HG03571 (cell line): ENCODE data around the gene SOX6.

Source experiments
- ATAC-seq: cut with Tn5 transposase; IDR thresholded peaks from one replicate; pipeline ENCODE4 v1.9.1; 2021; ENCODE audit not compliant: unreplicated experiment

SOX6 gene

GRCh38 chr11:16278979-16279378 lies 77.4 kb downstream of the SOX6 start:
- ATAC-seq: no peak

- ATAC-seq: no peak
Measured at GRCh38 chr11:16278273-16278672, 78.1 kb downstream of the SOX6 start.

GRCh38 chr11:16276251-16276650 lies 80.1 kb downstream of the SOX6 start:
- ATAC-seq: no peak

- no peak for ATAC-seq
Measured at GRCh38 chr11:16271258-16271657, 85.1 kb downstream of the SOX6 start.

GRCh38 chr11:16266021-16266420 lies 90.3 kb downstream of the SOX6 start:
- ATAC-seq: no peak

GRCh38 chr11:16265022-16265421 lies 91.3 kb downstream of the SOX6 start:
- ATAC-seq: no peak

GRCh38 chr11:16262645-16262955 lies 93.7 kb downstream of the SOX6 start:
- peak; percentile 10 for ATAC-seq

GRCh38 chr11:16261836-16262644 lies 94.3 kb downstream of the SOX6 start:
- ATAC-seq: peak; percentile 97

GRCh38 chr11:16252373-16252772 lies 104.0 kb downstream of the SOX6 start:
- no peak for ATAC-seq

- no peak for ATAC-seq
Measured at GRCh38 chr11:16248248-16248647, 108.1 kb downstream of the SOX6 start.

GRCh38 chr11:16242806-16243205 lies 113.5 kb downstream of the SOX6 start:
- ATAC-seq: peak; percentile 85

- no peak for ATAC-seq
Measured at GRCh38 chr11:16240687-16241086, 115.7 kb downstream of the SOX6 start.

GRCh38 chr11:16239141-16240105 lies 116.9 kb downstream of the SOX6 start:
- no peak for ATAC-seq

GRCh38 chr11:16226245-16226644 lies 130.1 kb downstream of the SOX6 start:
- ATAC-seq: no peak

GRCh38 chr11:16225623-16226022 lies 130.7 kb downstream of the SOX6 start:
- ATAC-seq: no peak

GRCh38 chr11:16223558-16223957 lies 132.8 kb downstream of the SOX6 start:
- no peak for ATAC-seq

GRCh38 chr11:16217631-16218030 lies 138.7 kb downstream of the SOX6 start:
- ATAC-seq: no peak

GRCh38 chr11:16216831-16217230 lies 139.5 kb downstream of the SOX6 start:
- ATAC-seq: no peak

- no peak for ATAC-seq
Measured at GRCh38 chr11:16215352-16215751, 141.0 kb downstream of the SOX6 start.

- no peak for ATAC-seq
Measured at GRCh38 chr11:16211407-16211806, 144.9 kb downstream of the SOX6 start.

GRCh38 chr11:16204261-16204660 lies 152.1 kb downstream of the SOX6 start:
- no peak for ATAC-seq

- no peak for ATAC-seq
Measured at GRCh38 chr11:16195651-16196050, 160.7 kb downstream of the SOX6 start.
